Activated T-cell treated with anti-CD3 and anti-CD28 coated beads for 24 hours (primary cell): Measurements from ENCODE around the gene CETN3.
"Not testable (repeated sequence)": the region's sequence is repeated elsewhere in the genome, so short reads cannot be mapped to it uniquely, and the experiment has no call there.

Experiments used
- DNase-seq: peaks from one replicate; pipeline ENCODE4 v3.0.0-alpha.2; 2020; ENCODE audit warnings: low read depth

The CETN3 gene

DNA sequence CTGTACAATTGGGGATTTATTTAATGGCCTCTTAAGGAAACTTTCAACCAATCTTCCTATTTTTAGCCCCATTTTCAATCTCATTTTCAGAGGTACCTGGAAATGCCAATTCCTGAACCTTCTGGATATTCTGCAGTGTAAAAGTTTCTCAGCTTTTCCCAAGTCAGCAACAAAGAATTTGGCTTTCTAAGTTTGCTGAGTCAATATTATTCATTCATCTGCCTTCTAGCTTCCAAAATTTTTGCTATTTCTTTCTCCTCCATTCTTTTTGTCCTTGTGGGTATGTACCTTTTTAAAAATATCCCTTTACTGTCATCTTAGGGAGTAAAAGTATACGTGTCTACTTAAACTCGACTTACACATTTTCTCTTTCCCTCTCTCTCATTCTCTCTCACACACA lies 25.7 kb downstream of the CETN3 start:
- no peak for DNase-seq

DNA sequence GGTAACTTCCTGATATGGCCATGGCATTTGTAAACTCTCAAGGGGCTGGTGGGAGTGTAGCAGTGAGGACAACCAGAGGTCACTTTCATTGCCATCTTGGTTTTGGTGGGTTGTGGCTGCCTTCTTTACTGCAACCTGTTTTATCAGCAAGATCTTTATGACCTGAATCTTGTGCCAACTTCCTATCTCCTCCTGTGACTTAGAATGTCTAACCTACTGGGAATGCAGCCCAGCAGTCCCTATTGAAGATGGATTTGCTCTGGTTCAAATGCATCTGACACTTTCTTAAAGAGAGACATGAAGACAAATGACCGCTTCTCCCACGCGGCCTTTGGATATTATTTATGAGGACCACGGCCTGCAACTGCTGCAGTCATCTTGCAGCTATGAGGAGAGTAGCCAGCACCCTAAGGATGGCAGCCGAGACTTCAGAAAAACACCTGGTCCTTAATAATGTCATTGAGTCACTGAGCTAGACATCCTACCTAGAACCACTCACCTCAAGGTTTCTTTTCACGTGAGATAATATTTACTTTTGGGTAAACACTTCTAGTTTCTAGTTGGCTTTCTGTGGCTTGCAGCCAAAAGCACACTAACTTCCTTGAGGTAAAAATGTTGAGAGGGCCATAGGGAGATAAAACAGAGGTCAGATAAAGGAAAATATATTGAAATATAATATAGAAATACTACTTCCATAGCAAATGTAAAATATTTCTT lies 28.2 kb downstream of the CETN3 start:
- DNase-seq = no peak

DNA sequence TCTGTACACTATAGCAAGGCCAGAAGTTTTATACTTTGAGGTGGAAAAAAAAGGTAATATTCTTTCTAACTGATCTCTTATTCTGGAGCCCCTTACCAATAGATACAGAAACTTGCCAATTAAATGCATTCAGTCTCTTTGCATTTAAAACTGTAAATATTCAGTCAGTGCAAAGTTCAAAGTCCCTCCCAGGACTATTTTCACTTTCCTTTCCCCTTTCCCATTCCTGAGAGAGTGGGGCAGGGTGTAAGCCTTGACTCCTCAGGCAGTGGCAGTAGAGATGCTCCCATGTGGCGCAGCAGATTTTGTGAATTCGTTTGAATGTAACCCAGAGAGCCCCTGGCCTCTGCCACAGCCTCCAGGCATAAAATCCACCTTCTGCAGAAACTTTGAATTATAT lies 29.9 kb downstream of the CETN3 start:
- DNase-seq = no peak

DNA sequence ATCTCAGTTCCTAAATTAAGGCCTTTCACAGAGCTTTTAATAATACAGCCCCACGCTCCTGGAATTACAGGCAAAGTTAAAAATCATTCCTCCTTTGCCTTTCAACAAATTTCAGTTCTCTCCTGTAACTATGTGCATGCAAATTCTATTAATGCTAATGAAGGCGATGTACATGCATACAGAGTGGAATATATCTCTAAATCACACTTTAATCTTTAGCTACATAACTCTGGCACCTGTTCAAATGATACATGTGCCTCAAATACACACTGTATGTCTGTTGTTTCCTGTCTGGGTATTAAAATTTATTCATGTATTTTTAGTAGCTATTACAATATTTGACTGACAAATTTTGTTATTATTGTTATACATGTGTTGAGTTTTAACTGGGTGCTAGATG lies 30.8 kb downstream of the CETN3 start:
- no peak for DNase-seq

DNA sequence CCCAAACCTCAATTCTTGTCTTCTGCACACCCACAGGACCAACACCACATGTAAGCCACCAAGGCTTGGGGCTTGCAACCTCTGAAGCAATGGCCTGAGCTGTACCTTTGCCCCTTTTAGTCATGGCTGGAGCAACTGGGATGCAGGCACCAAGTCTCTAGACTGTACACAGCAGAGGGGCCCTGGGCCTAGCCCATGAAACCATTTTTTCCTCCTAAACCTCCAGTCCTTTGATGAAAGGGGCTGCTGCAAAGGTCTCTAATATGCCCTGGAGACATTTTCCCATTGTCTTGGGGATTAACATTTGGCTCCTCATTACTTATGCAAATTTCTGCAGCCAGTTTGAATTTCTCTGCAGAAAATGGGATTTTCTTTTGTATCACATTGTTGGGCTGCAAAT lies 38.3 kb downstream of the CETN3 start:
- not testable (repeated sequence) for DNase-seq

DNA sequence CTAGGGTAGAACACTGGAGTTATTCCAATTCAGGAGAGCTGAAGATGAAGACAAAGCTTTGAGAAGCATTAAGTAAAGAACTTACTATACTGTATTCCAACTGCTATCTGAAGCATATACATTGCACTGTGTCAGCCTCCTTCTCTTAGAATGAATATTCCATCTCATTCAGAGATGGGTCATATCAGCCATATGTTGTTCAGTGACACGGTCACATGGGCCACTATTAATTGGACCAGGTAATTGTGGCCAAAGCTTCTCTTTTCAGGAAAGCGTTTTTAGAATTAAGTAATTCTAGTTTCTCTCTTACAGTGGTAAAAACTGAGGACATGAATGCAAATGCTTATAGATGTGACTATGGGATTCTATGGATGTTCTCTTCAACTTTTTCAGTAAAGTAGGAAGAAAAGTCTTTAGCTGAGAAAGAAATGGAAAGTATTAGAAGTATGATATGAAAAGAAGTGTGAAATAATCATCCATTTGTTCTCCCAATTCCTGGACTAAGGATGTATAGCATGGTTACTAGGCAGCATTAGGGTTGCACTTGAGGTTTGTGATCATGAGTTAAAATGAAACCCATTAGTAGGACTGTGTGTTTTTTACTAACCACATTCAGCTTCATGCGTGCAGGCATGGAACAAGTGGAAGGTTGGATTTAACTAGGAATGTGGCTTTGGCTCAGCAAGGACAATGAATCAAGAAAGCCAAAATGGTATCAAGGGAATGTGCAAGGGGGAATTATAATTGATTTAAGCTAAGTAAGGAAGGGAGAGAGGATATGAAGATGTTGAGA lies 40.9 kb downstream of the CETN3 start:
- DNase-seq = no peak

DNA sequence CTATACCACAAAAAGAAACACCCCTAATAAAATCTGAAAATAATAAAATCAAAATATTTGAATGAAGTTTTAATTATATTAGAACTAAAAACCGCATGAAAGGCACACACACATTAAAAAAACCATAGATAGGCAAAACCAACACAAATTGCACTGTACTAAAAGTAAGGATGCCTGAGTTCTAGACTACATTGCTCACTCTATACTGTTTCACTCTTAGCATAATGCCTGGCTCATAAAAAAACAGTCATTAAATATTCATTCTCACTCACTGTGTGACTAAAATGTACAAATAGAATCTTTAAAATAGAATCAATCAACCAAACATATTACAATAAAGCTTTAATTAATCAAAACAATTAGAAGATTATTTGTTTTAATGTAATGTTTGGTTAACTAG lies 41.7 kb downstream of the CETN3 start:
- no peak for DNase-seq

DNA sequence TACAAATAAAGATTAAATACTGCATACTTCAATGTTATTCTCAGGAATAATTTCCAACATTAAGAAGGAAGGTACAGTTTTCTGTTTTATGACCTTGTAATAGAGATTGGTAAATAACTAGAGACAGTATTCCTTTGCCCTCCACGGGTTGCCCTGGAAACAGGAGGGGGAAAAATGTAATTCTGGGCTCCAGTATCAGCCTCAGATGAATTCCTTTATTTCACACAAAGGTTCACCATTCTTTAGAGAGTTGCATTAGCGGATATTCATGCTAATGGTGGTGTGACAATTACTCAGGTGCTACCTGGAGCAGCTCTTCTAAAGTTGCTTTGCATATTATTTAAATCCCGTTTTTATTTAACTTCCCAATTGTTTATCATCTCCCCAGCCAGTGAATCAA lies 42.6 kb downstream of the CETN3 start:
- DNase-seq = no peak

DNA sequence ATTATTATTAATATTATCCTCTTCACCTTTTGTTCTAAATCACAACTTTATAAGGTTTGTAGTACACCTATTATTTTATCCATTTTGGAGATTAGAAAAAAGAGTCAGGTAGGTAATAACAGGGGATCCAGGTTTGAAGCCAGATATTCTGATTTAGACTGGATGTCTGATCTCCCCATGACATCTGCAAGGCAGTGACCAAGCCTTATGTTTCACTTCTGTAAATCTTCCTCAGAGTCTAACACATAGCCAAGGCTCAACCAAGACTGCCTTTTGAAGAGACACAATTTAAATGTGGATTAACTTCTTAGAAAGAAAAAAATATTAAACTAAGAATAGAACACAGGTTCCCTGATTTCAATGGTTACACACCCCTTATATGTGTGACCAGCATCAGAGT lies 44.2 kb downstream of the CETN3 start:
- DNase-seq = no peak

DNA sequence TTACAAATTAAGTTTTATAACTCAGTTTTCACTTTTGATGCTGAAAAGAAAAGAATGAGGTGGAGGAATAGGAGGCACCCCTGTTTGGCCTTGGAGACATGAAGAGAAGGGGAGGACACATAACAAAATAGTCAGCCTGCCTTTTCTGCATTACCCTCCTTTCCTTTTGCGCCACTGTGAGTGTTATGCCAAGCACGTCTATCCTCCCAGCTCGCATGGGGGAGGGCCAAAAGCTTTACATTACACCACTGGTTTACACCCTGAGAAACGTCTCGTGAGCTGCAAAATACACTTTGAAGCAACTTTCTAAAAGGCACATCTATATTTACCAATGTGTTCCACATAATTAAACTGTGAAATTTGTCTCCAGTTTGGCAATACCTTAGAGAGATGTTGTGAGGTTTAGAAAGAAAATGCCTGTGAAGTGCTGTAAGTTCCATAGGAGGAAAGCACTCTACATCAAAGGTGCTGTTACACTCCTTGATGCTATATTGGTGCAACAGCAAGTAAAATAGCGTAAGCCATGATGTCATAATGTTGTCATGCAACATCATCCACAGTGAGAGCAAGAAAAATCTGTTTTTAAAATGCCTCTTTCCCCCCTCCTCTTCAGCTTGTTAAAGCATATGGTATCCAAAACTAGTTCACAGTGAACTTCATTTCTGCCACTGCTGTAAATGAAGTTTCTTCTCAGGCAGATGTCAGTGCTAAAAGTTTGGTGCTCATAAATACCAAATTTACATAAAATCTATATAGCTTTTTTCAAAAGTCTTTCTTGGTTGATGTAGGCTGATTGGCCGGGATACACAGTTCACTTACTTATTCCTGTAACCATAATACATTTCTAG lies 50.3 kb downstream of the CETN3 start:
- DNase-seq = no peak

DNA sequence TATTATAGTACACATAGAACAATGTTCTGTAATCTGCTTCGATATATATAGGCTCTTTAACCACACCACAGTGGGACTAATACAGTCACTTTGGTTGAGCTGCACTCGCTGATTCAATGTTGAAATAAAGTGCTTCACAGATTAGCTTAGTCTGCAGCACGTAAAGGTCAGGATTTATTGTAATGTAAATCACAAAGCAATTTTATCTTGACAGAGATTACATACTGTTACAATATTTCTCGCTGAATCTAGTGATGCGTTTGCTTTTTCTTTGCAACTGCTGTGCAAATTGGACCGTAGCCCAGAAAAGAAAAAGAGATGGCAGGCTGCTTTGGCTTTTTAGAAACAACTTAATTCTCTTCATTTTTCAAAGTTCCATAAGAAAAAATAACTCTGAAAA lies 52.9 kb downstream of the CETN3 start:
- DNase-seq = no peak

DNA sequence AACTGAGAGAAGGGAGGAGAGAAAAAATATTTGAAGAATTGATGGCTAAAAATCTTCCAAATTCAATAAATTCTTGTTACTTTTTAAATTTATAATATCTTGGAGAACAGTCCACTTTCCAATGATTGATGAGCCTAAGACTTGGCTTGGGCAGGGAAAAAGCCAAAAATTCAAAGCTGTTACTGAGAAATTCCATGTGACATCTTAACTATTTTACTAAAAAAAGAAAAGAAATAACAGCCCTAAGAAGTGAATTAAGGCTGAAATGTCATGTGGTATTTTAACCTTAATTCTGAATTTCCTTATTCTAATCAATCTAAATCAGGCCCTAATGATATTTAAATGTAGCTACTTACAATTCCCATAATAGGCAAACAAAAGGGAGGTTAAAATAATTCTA lies 53.4 kb downstream of the CETN3 start:
- DNase-seq = no peak

DNA sequence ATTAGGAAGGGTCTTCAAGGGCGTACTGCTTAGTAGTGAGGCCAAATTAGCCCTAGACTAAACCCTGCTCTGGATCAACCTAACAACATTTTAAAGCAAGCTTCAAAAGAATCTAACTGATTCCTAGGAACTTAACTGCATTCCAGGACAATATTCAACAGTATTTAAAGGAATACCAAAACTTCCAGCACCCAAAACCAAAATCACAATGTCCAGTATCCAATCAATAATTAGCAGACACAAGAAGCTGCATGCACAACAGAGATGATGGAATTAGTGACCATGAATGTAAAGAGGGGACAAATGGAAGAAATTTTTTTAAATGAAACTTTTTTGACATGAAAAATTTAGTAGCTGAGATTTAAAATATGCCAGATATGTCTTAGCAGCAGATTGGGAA lies 53.9 kb downstream of the CETN3 start:
- no peak for DNase-seq

DNA sequence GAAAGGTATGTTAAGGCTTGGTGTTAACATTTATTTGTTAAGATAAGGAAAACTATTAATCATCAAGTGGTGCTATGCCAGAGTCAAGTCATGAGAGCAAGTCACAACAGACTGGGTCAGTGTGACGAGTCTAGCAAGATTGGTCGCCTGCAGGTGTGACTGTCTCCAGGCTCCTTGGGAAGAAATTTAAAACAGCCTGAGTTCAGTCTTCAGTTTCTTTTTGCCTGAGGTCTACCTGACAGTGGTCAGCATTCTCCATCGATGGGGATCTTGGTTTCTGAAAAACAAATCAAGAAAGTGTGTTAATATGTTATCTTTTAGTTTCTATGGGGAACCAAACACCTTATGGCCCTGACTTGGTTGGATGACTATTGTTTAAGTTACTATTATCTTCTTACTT lies 56.3 kb downstream of the CETN3 start:
- no peak for DNase-seq

DNA sequence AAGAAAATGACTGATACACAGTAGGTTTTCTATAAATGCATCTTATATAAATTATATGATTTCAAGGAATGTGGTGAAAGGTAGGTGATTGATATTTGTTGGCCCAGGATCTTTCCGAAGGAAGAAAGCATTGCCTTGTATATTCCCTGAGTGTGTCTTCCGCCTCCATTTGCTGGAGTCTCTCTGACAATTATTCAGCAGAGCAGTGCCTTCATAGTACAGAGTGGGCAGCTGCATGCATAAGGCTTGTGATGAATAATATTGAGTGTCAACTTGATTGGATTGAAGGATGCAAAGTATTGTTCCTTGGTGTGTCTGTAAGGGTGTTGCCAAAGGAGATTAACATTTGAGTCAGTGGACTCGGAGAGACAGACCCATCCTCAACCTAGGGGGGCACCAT lies 58.5 kb downstream of the CETN3 start:
- no peak for DNase-seq

DNA sequence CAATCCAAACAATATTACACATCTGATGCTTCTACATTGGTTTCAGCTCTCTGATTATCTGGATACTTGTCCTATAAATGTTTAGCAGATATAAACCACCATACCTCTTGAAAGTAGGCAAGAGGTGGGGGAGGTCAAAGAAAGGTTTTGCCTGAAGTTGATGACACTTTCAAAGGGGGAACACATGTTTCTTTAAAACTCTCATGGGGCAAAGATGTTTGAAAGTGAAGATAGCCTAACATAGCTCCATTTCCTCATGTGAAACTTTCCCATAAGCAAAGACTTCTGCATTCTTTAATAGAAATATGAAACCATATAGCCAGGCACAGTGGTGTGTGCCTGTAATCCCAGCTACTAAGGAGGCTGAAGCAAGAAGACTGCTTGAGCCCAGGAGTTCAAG lies 62.1 kb downstream of the CETN3 start:
- no peak for DNase-seq

DNA sequence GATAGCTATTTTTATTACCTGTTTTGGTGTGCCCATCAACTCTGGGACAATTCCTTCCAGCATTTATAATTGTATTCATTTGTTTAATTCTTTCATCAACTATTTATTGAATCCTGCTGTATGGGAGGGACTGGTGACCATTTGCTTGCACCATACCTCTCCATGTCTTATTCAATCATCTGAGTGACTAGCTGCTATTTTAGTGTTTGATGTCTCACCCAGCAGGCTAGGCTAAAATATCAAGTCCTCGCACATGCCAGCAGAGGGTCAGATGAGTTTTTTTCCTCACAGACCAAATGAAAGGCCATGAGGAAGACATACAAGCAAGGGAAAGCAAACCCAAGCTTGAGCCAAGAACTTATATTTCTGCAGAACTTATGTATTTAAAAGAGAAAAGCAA lies 63.9 kb downstream of the CETN3 start:
- no peak for DNase-seq

DNA sequence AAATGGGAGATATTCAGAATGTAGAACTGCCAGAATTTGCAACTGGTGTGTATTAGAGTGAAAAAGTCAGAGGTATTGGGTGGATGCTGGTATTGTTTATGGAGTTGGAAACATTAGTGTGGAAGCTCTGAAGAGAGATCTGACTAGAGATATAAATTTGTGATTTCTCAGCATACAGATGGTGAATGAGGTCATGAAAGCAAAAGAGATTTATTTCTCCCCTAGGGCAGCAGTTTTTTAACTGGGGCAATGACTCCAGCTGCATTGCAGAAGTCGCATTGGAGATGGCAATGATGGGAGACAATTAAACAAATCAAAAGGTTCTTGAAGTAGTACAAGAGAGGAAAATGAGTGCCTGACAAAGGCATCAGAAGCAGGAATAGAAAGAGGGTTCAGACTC lies 64.9 kb downstream of the CETN3 start:
- no peak for DNase-seq

DNA sequence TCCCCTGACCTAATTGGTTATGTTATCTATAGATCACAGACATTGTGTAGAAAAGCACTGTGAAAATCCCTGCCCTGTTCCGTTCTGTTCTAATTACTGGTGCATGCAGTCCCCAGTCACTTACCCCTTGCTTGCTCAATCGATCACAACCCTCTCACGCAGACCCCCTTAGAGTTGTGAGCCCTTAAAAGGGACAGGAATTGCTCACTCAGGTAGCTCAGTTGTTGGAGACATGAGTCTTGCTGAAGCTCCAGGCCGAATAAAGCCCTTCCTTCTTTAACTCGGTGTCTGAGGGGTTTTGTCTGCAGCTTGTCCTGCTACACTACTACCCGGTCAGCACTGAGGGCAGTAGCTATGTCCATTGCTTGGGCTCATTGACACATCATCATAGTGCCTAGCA lies 65.8 kb downstream of the CETN3 start:
- not testable (repeated sequence) for DNase-seq

DNA sequence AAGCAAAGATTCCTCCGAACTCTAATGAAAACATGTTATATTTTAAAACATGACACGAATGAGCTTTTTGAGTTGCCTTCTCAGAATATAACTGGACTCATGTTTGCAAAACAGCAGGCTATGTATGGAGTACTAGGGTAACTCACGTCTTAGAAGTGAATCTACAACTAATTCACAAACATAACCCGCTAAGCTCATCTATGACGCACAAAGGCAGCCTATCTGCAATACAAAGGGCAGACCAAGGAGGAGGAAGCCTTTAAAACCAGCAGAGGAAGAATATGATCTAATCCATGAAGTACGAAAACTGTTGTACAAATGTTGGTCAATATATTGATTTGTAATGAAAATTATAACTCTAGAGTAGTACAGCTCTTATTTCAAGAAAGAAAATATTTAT lies 67.0 kb downstream of the CETN3 start:
- DNase-seq = no peak
